Activated CD4-positive, alpha-beta T cell treated with anti-CD3 and anti-CD28 coated beads for 36 hours (primary cell): ENCODE data around the gene RSPO4. TPM values are rescaled to one million over a fixed set of nuclear protein-coding genes. Genes with fewer than 3 reads are reported as not detected.

ENCODE experiments used
- ATAC-seq: fragments of 200-7000 bp; cut with Tn5 transposase; one replicate; pipeline ENCODE4 v1.10.0; 2021; ENCODE audit warnings: mild to moderate bottlenecking, moderate library complexity
- CTCF ChIA-PET: fragments of 350-600 bp; sonication (Branson Sonifier 250); formaldehyde crosslinking; loops from one replicate; lab custom pipeline; 2021; ENCODE audit warnings: antibody characterized with exemption; lab: Charles Lee
- POLR2A ChIA-PET: fragments of 350-600 bp; sonication (Branson Sonifier 250); formaldehyde crosslinking; loops from one replicate; lab custom pipeline; 2021; ENCODE audit warnings: antibody characterized with exemption, inconsistent platforms; lab: Charles Lee
- DNase-seq: peaks from one replicate; pipeline ENCODE4 v3.0.0-alpha.2; 2020
- H3K27ac Mint-ChIP-seq: one replicate; pipeline ENCODE4 v1.8.0; 2021; ENCODE audit warnings: mixed read lengths
- H3K27me3 Mint-ChIP-seq: one replicate; pipeline ENCODE4 v1.8.0; 2021; ENCODE audit warnings: mixed read lengths
- H3K36me3 Mint-ChIP-seq: one replicate; pipeline ENCODE4 v1.8.0; 2021; ENCODE audit warnings: low read depth, mixed read lengths
- H3K4me1 Mint-ChIP-seq: one replicate; pipeline ENCODE4 v1.8.0; 2021; ENCODE audit warnings: mixed read lengths
- H3K4me3 Mint-ChIP-seq: one replicate; pipeline ENCODE4 v1.8.0; 2021; ENCODE audit warnings: mild to moderate bottlenecking, moderate library complexity, mixed read lengths
- H3K9me3 Mint-ChIP-seq: one replicate; pipeline ENCODE4 v1.8.0; 2021; ENCODE audit warnings: low read depth, mixed read lengths
- intact Hi-C, 2 experiments: fragments of 100-400 bp; cut with DNase I in 1 of 2; cut with micrococcal nuclease in 1 of 2; formaldehyde crosslinking; loops; one replicate each; pipeline versions ENCODE4 v1.14.2 to v1.15.1; 2022 to 2024; cut with DNase I, micrococcal nuclease
- total RNA-seq, 2 experiments: library from RNA; stranded (reverse); gene quantifications; one replicate each; pipeline ENCODE4 v1.2.3, GENCODE V29; 2021

The RSPO4 gene
- total RNA-seq, 2 experiments from 2014 or later: not detected

DNA sequence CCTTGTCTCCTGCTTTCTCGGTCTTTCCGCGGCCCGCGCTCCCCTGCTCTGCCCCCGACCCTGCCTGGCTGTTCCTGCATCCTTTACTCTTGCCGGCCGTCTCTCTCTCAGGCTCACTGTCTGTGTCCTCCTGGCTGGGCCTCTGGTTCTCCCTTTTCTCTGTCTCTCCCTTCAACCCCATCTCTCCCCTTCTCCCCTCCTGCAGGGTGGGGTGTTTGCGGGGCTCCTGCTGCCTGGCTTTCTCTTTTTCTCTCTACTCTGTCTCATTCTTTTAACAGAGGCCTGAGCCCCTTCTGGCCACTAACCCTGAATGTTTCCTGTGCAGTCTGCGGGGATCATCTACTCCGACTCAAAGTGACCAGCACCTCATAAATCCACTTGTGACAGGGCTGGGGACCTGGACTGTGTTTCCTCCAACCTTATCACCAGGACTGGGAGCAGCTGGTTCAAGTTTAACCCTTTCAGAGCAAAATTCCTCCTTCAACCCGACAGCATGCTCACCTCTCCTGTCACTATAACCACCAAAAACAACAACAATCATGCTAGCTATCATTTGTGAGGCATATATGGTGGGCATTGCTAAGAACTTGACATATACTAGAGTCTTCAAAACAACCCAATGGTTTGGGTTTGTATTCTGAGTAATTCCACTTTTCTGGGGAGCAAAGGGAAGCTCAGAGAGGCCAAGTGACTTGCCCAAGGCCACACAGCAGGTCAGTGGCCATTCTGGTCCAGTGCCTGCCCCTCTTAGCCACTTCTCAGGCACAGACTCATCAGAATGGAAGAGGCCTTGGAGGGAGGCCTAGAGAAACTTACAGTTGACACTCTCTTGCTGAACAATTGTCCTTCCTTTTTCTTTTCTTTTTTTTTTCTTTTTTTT is 811 bp upstream of the RSPO4 start:
- Mint-ChIP-seq H3K27me3 (peaks cover 30% of the 10 kb centered on the region), H3K27ac (no peak overlapping the region), H3K9me3 (no peaks in the 10 kb centered on the region), H3K4me1 (peaks cover 7% of the 10 kb centered on the region), H3K4me3 (peak overlapping the region; percentile 25), H3K36me3 (no peaks in the 10 kb centered on the region)
- DNase-seq (no peak), ATAC-seq (no peak)
- intact Hi-C loops: no loop called here
- POLR2A ChIA-PET: no interaction called here
- CTCF ChIA-PET: no interaction called here

DNA sequence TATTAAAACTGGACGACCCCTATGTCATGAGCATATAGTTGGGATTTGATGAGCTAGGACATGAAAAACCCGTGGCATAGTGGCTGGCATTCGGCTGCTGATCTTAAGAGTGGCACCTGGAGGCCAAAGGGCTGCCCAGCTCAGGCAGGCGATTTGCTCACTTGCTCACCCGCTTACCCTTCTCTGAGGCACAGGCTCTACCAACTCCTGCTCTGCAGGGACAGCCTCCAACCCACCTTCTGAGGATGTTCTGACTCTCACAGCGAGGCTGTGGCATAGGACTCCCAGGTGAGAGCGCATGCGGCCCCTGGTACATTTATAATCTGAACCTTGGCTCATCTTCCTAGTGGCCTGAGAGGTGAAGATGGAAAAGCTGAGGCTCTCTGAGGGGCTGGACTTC is 995 bp downstream of the RSPO4 start:
- no peaks in the 10 kb centered on the region for H3K9me3 Mint-ChIP-seq
- peaks cover 26% of the 10 kb centered on the region for H3K27me3 Mint-ChIP-seq
- no peaks in the 10 kb centered on the region for H3K36me3 Mint-ChIP-seq
- CTCF ChIA-PET: no interaction called here
- no peak overlapping the region for H3K4me3 Mint-ChIP-seq
- POLR2A ChIA-PET: no interaction called here
- H3K27ac Mint-ChIP-seq: no peak overlapping the region
- ATAC-seq: no peak
- H3K4me1 Mint-ChIP-seq: peaks cover 7% of the 10 kb centered on the region
- no peak for DNase-seq
- intact Hi-C loops: no loop called here

DNA sequence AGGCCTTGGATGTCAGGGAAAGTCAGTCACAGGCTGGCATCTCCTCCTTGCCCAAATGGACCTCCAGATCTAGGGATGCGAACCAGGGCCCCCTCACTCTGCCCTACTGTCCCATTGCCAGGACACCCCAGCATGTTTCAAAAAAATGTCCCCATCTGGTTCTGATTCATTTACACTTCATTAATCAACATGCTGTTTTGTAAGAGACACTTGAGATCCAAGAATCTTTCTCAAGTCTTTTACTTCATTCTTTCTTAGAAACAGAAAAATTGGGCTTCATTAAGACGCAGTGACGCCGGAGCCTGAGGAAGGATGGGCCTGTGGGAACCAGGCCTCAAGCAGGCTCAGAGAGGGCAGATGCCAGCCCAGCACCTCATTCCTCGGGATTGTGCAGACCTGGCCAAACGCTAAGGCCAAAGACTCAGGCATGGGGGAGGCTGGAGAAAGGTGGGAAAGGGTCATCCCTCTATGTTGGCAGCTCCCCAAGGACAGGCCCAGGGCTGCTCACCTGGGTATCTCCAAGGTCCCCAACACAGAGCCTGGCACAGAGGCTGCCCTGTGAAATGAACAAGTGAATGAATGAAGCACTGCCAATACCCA is 3.8 kb downstream of the RSPO4 start:
- DNase-seq: no peak
- no peaks in the 10 kb centered on the region for H3K36me3 Mint-ChIP-seq
- H3K27ac Mint-ChIP-seq: no peak overlapping the region
- peaks cover 7% of the 10 kb centered on the region for H3K4me1 Mint-ChIP-seq
- ChIA-PET CTCF (interaction anchor here (0.5 to 1.2 kb wide), 2 partner anchors 109 to 120 kb away, joined by 3 read pairs; partner anchors contain the start of gene PSMF1), POLR2A (no interaction called here)
- no peaks in the 10 kb centered on the region for H3K9me3 Mint-ChIP-seq
- no peak overlapping the region for H3K4me3 Mint-ChIP-seq
- peaks cover 19% of the 10 kb centered on the region for H3K27me3 Mint-ChIP-seq
- no peak for ATAC-seq
- intact Hi-C loops: no loop called here

DNA sequence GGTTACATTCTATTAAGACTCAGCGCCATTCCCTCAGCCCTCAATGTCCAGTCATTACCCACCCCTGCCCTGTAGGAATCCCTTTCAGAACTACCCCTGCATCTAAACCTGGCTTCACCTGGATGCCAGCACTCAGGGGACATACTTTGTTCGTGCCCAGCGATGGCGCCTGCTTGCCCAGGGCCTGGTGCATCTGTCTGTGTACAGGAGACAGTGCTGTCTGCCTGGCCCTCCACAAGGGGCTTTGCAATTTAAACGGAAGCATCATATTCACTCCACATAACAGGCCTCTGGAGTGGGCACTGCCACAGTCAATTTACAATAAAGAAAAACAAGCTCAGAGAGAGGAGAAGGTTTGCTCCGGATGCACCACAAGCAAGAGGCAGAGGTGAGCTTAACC is 4.6 kb downstream of the RSPO4 start:
- POLR2A ChIA-PET: no interaction called here
- CTCF ChIA-PET: no interaction called here
- H3K4me3 Mint-ChIP-seq: no peak overlapping the region
- no peaks in the 10 kb centered on the region for H3K9me3 Mint-ChIP-seq
- H3K27ac Mint-ChIP-seq: no peak overlapping the region
- ATAC-seq (no peak), DNase-seq (no peak)
- intact Hi-C loops: no loop called here
- peaks cover 11% of the 10 kb centered on the region for H3K27me3 Mint-ChIP-seq
- no peaks in the 10 kb centered on the region for H3K36me3 Mint-ChIP-seq
- H3K4me1 Mint-ChIP-seq: peaks cover under 1% of the 10 kb centered on the region

DNA sequence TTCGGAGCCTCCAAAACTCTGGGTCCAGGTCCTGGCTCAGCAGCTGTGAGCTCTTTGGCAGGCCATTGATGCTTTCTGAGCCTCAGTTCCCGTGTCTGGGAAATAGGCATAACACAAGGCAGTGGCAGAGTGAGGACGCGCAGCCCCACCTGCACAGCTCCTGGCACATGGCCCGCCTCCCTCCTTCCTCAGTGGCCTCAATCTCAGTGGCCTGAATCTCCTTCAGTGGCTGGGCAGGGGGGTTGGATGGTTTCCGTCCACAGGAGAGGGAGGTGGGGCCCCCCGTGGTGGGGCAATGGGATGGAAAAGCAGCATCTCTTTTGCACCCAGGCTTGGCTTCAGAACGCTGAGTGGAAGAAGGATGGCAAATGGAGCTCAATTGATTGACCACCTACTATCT is 5.1 kb downstream of the RSPO4 start:
- Mint-ChIP-seq H3K27ac (no peak overlapping the region), H3K9me3 (no peaks in the 10 kb centered on the region), H3K4me1 (no peaks in the 10 kb centered on the region), H3K27me3 (peaks cover 12% of the 10 kb centered on the region), H3K36me3 (no peaks in the 10 kb centered on the region), H3K4me3 (no peak overlapping the region)
- intact Hi-C loops: no loop called here
- ATAC-seq (no peak), DNase-seq (no peak)
- CTCF ChIA-PET: no interaction called here
- POLR2A ChIA-PET: no interaction called here

DNA sequence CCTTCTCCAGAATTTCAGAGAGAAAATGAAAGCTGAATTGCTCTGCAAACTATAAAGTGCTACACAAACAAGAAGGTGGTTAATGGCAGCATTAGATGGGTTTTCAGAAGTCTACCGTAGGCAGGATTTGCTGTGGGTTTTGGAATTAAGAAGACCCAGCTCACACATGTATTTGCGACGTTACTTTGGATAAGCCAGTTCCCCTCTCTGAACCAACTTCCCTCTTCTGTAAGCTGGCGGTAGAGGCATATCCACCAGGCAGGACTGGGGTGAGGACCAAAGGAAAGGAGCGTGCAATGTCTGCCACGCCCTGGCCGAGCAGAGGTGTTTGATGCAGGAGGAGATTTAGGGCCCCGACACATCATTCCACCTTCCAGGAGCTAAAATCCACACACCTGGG is 6.9 kb downstream of the RSPO4 start:
- Mint-ChIP-seq H3K9me3 (no peaks in the 10 kb centered on the region), H3K4me1 (no peaks in the 10 kb centered on the region), H3K4me3 (no peak overlapping the region), H3K27ac (no peak overlapping the region), H3K27me3 (peaks cover 7% of the 10 kb centered on the region), H3K36me3 (no peaks in the 10 kb centered on the region)
- ChIA-PET POLR2A (no interaction called here), CTCF (interaction anchor here (0.6 to 1.2 kb wide), 2 partner anchors 107 to 785 kb away, joined by 3 read pairs; no protein-coding TSS in a partner anchor)
- DNase-seq (no peak), ATAC-seq (no peak)
- intact Hi-C loops: no loop called here

DNA sequence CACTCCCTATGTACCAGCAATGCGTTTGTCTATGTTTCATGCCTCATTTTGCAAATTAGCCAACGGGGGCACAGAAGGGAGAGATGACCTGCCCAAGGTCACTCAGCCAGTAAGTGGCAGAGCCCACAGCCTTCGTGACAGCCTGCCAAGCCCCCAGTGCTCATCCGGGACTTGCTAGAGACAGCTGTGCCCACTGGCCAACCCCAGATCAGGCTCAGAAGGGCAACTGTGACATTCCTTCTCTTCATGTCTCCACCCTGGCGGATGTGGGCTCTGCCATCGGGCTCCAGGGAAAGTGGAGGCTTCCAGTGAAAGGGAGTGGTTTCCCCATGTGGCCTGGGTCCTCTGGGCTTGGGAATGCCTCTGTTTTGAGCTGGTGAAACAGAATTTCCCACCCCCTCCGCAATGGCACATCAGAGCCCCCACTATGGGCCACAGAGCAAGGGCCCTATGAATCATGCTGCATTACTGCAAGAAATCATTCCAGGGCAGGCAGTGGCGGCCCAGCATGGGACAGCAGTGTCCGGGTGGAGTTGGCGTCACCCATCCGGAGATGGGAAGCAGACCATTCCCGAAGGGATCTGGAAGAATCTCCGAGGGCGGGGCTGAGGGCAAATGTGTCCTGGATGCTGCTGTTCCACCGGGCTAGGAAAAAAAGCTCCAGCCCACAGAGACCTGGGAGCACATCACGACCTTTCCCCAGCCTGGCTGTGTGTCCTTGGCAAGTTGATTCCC is 9.1 kb downstream of the RSPO4 start:
- intact Hi-C loops: no loop called here
- Mint-ChIP-seq H3K27me3 (peaks cover 8% of the 10 kb centered on the region), H3K4me3 (no peak overlapping the region), H3K27ac (no peak overlapping the region), H3K36me3 (no peaks in the 10 kb centered on the region), H3K4me1 (no peaks in the 10 kb centered on the region), H3K9me3 (no peaks in the 10 kb centered on the region)
- POLR2A ChIA-PET: no interaction called here
- ATAC-seq: no peak
- DNase-seq: no peak
- CTCF ChIA-PET: interaction anchor here (0.6 kb wide), 1 partner anchor 115 kb away, joined by 3 read pairs; no protein-coding TSS in a partner anchor

DNA sequence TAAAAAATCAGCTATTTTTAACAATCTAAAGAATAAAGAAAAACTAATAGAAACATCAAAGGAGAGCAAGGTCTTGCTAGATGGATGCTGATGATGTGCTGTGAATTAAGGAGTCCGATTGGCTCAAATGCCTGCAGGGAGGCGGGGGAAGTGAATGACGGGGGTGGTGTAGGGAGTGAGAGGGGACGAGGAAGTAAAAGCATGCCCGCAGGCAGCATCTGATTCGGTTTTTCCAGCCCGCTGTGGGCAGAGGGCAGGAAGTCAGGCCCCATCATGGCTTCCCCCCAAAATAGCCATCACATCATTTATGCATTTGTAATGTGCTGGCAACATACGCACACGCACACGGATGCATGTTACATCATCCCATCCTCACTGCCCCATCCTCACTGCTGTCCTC is 10.3 kb downstream of the RSPO4 start:
- DNase-seq (no peak), ATAC-seq (peak; percentile 23)
- peaks cover 10% of the 10 kb centered on the region for H3K27me3 Mint-ChIP-seq
- no peaks in the 10 kb centered on the region for H3K9me3 Mint-ChIP-seq
- no peak overlapping the region for H3K4me3 Mint-ChIP-seq
- H3K27ac Mint-ChIP-seq: no peak overlapping the region
- intact Hi-C loops: no loop called here
- no peaks in the 10 kb centered on the region for H3K36me3 Mint-ChIP-seq
- CTCF ChIA-PET: no interaction called here
- POLR2A ChIA-PET: no interaction called here
- no peaks in the 10 kb centered on the region for H3K4me1 Mint-ChIP-seq

DNA sequence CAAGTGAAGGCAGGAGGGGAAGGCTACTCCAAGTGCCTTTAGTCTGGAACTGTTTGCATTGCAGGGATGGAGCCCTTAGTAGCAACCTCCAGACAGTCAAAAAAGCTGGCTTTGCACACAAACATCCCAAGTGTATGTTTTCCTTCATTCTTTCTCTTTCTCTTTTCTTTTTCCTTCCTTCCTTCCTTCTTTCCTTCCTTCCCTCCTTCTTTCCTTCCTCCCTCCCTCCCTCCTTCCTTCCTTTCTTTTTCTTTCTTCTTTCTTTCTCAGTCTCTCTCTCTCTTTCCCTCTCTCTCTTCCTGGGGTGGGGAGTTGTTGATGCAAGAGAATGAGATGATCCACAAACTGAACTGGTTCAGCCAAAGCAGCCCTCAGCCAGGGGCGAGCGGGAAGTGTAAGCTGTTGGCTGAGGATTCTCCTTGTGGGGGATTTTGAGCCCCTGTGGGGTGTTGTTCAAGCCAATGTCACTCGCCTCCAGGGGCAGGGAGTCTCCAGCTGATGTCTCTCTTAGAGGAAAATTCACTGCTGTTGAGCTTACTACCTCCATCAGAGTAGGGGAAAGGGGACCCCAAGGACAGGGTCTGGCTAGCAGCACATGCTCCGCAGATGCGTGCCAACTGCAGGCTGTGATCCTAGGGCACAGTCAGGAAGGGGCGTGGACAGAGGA is 11.7 kb downstream of the RSPO4 start:
- no peaks in the 10 kb centered on the region for H3K36me3 Mint-ChIP-seq
- peaks cover 18% of the 10 kb centered on the region for H3K27me3 Mint-ChIP-seq
- no peak overlapping the region for H3K27ac Mint-ChIP-seq
- no peaks in the 10 kb centered on the region for H3K9me3 Mint-ChIP-seq
- no peaks in the 10 kb centered on the region for H3K4me1 Mint-ChIP-seq
- DNase-seq: no peak
- no peak for ATAC-seq
- no peak overlapping the region for H3K4me3 Mint-ChIP-seq
- CTCF ChIA-PET: no interaction called here
- POLR2A ChIA-PET: no interaction called here
- intact Hi-C loops: no loop called here

DNA sequence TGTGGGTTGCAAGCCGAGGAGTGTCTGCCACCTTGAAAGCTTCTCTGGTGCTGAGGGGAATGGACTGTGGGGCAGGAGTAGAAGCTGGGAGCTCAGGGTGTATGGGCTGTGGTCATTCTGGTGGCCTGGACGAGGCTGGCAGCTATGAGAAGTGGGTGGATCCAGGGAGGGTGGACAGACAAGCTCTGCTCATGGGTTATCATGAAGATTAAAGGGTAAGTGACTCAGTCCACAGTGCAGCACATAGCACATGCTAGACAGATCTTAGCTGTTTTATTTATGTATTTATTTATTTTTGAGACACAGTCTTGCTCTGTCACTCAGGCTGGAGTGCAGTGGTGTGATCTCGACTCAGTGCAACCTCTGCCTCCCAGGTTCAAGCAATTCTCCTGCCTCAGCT is 13.8 kb downstream of the RSPO4 start:
- no peaks in the 10 kb centered on the region for H3K36me3 Mint-ChIP-seq

DNA sequence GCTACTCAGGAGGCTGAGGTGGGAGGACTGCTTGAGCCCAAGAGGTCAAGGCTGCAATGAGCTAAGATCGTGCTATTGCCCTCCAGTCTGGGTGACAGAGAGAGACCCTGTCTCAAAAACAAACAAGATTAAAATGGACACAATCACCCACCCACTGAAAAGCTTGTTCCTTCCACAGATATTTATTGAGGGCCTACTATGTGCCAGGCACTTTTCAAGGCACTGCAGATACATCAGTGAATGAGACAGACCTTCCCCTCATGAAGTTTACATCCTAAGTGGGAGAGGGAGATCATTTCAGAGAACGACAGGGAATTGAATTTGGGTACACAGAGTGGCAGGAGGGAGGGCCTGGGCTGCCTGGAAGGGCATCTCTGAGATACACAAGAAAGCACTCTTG is 14.4 kb downstream of the RSPO4 start:
- H3K27ac Mint-ChIP-seq: no peak overlapping the region
- ChIA-PET POLR2A (no interaction called here), CTCF (interaction anchor here (1.2 kb wide), 1 partner anchor 14 kb away, joined by 3 read pairs; no protein-coding TSS in a partner anchor)
- intact Hi-C loops: no loop called here
- ATAC-seq (no peak), DNase-seq (no peak)
- no peaks in the 10 kb centered on the region for H3K4me1 Mint-ChIP-seq
- H3K4me3 Mint-ChIP-seq: no peak overlapping the region
- H3K9me3 Mint-ChIP-seq: no peaks in the 10 kb centered on the region
- H3K27me3 Mint-ChIP-seq: peaks cover 18% of the 10 kb centered on the region
- H3K36me3 Mint-ChIP-seq: no peaks in the 10 kb centered on the region

More for the DNA sequence above, 13.8 kb downstream of the RSPO4 start:
- ChIA-PET CTCF (no interaction called here), POLR2A (no interaction called here)
- Mint-ChIP-seq H3K9me3 (no peaks in the 10 kb centered on the region), H3K4me1 (no peaks in the 10 kb centered on the region), H3K27ac (no peak overlapping the region), H3K27me3 (peaks cover 18% of the 10 kb centered on the region), H3K4me3 (no peak overlapping the region)
- intact Hi-C loops: no loop called here
- no peak for ATAC-seq
- no peak for DNase-seq
